GM13977 (cell line): ENCODE measurements around the gene GLRX5.

ENCODE experiments used
- DNase-seq: peaks from one replicate; pipeline ENCODE4 v3.0.0; 2012; ENCODE audit warnings: low spot score
- CTCF ChIP-seq: IDR thresholded peaks from 2 replicates; pipeline ENCODE4 v1.5.1; 2012; ENCODE audit warnings: mild to moderate bottlenecking, control low read depth; ENCODE audit not compliant: insufficient read depth; ENCODE audit errors: extremely low read depth, missing control alignments
- in situ Hi-C: fragments of 300-500 bp; cut with MboI; formaldehyde crosslinking; loops from one replicate; pipeline ENCODE4 v1.12.0; 2022; ENCODE audit warnings: low sequenced_read_pairs, low pct_unique_long_range_greater_than_20kb, mixed read lengths, inconsistent platforms; ENCODE audit not compliant: unreplicated experiment

GLRX5 gene

GRCh38 chr14:95522556-95522955 is 12.3 kb upstream of the GLRX5 start:
- in situ Hi-C loops: loop anchor here (25.0 kb wide), 1 partner anchor 1560 kb away; no protein-coding TSS in a partner anchor
- TF ChIP-seq CTCF: no peak
- DNase-seq: no peak

- DNase-seq: no peak
- in situ Hi-C loops: loop anchor here (25.0 kb wide), 1 partner anchor 1561 kb away; no protein-coding TSS in a partner anchor
- no peak for TF ChIP-seq CTCF
Measured at GRCh38 chr14:95523051-95523814, 11.6 kb upstream of the GLRX5 start.

- no peak for DNase-seq
- in situ Hi-C loops: loop anchor here (25.0 kb wide), 1 partner anchor 1562 kb away; no protein-coding TSS in a partner anchor
- TF ChIP-seq CTCF: no peak
Measured at GRCh38 chr14:95523815-95524448, 10.9 kb upstream of the GLRX5 start.

GRCh38 chr14:95524706-95525512 is 9.9 kb upstream of the GLRX5 start:
- no peak for DNase-seq
- in situ Hi-C loops: loop anchor here (5.0 to 25.0 kb wide), 2 partner anchors 73 to 1563 kb away; no protein-coding TSS in a partner anchor
- no peak for TF ChIP-seq CTCF

GRCh38 chr14:95525999-95526398 is 8.9 kb upstream of the GLRX5 start:
- in situ Hi-C loops: loop anchor here (5.0 kb wide), 1 partner anchor 74 kb away; no protein-coding TSS in a partner anchor
- no peak for DNase-seq
- no peak for TF ChIP-seq CTCF
